Measurements from ENCODE around the gene VPS37C.
A peak's percentile ranks its signal among the peaks of the same experiment; 100 is the strongest.

The VPS37C gene

GRCh38 chr11:61131998-61132555 is 29.1 kb downstream of the VPS37C start:
- DNase-seq, result no peak

DNA sequence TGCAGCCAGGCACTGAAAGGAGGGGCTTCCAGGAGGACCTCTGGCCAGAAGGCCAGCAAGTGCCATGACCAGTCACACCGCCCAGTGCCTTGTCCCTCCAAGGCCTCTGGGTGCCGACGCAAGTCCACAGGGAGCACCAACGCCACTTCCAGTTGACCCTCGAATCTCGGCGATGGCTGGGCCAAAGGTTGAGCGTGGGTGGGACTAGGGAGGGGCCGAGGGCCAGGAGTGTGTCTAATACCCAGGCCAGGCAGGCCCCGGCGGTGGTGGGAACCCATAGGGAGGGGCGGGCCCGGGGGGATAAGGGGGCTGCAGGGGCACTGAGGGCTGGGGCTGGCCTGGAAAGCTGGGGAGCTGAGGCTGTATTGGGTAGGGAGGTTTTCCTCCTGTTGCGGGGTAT is 29.6 kb downstream of the VPS37C start:
- no peak for DNase-seq

DNA sequence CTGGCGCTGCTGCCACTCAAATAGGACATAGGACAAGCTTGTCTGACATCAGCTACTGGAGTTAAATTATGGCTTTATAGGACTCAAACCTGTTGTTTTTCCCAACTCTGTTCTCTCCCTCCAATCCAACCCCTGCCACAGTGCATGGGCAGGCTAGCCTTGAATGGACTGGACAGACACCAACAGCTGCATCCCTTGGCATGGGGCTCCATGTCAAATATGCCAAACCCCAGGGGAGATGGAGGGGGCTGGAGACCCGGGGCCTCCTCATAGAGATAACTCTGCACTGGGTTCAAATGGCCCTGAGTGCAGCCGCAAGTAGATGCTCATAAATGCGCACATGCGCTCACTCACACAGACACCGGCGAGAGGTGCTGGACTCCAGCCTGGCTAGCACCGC is 30.0 kb downstream of the VPS37C start:
- DNase-seq, result no peak

DNA sequence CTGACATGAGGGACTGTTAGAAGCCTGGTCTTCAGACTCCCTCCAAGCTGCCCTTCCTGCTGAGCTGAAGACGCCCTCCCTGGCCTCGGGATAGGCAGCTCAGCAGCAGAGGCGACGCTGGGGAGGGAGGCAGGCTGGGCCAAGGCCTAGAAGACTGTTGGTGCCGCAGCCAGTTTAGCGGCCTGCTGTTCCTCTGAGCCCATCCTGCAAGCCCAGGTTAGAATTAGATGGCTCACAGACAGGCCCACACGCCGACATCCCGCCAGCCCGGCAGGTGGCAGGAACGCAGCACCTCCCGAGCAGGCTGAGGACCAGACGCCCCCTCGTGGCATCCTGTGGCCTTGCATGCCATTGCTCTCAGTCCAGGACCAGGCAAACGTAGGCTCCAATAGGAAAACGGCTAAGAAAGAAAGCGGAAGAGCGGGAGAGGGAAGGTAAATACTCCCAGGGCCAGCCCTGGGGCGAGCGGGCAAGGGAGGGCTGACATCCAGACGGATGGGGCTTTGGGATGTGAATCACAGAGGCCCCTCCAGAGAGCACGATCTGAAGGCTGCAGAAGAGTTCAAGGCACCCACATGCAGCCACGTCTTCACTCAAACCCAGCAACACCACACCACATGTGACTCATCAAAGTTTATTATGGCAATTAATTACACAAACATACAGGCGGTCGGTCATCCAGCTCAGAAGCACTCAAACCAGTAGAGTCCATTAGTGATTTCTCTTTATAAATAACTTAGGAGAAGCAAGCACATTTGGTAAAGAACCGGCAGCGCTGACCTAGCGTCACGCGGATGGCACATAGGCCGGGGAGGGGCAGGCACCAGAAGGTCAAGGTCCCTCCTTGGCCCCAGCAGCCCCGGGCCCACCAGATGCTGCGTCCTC is 31.3 kb downstream of the VPS37C start:
- DNase-seq, result peak; percentile 77 to 93 (median 85)

DNA sequence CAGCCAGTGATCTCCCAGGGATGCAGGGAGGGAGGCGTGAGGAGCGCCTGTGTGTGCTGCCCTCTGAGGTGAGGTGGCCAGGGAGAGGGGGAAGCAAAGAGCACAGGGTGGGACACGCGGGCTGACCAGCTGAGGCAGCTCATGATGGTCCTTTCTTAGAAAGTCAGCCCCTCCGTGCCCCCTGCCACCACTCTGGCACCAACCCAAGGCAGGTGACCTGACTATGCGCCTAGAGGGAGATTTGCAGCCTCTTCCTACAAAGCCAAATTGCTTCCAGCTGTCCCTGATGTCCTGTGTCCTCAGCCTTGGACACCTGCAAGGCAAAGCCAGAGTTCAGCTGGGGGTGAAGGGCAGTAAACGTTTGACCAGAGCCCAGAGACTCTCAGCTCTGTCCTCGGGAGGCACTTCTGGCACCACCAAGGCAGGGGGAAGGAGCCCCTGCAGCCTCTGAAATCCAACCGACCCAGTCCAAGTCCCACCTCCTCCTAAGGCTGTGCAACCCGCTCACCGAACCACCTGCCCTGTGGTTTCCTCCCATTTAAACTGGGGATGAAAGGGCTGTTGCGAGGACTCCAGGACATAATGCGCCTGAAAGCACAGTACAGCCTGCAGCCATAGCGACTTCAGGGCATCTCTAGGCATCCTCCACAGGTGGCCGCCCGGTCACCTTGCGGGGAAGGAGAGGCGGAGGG is 32.1 kb downstream of the VPS37C start:
- DNase-seq, result no peak

DNA sequence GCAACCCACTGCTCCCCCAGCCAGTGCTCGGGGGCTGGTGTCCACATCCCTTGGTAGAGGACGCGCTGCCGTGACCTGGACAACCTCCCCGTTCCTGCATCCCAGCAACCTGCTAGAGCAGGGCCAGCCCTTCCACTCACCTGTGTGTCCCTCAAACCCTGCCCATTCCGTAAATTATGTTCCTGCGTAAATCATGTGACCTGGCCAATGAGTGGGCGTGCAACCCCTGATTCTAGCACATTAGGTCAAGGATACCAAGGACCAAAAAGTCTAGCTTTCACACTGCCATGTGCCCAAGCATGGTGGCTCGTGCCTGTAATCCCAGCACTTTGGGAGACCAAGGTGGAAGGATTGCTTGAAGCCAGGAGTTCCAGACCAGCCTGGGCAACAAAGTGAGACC is 33.2 kb downstream of the VPS37C start:
- DNase-seq, result no peak

GRCh38 chr11:61126256-61126655 is 35.0 kb downstream of the VPS37C start:
- DNase-seq, result no peak

DNA sequence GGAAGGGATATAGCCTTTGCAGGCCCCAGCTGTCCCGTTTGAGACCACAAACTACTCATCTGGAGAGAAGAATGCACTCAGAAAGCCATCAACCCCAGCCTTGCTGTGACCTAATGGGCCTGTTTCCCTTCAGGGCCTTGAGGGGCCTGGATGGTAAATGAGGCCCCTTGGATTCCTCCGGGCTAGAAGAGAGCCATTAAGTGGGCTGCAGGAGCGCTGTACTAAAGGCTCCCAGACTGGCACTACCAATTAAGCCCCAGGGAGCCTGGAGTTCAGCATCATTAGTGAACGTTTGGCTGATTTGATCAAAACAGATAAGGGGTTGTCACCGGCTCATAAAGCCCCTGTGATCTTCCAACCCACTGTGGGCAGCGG is 35.9 kb downstream of the VPS37C start:
- DNase-seq, result no peak

DNA sequence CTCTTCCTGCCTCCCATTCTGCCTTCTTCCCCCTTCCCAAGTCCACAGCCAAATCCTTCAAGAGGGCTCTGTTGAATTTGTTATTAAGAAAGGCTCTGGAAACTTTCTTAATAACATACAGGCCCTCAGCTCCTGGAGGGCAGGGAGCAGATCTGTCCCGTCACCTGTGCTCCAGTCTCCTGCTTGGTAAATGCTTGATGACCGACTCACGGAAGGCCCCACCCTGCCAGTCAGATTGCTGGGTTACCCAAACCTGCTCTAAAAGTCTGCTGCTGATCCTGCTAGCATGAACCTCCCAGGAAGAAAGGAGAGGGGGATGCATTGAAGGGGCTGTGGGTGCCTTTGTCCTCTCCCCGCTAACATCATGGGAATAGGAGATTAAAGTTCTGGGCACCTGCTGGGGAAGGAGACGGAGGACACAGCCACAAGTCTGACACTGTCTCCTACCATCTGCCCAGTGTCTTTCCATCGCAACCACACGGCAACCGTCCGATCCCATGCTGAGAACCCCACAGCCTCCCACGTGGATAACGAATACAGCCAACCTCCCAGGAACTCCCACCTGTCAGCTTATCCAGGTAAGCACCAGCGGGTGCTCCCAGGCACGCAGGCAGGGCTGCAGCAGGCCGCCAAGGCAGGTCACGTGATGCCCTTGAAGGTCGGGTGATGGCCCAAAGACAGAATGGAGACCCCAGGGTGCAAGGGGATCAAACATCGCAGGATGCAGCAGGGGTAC is 36.5 kb downstream of the VPS37C start:
- no peak for DNase-seq

GRCh38 chr11:61123775-61124571 is 37.3 kb downstream of the VPS37C start:
- no peak for DNase-seq

GRCh38 chr11:61122761-61123160 is 38.5 kb downstream of the VPS37C start:
- no peak for DNase-seq

DNA sequence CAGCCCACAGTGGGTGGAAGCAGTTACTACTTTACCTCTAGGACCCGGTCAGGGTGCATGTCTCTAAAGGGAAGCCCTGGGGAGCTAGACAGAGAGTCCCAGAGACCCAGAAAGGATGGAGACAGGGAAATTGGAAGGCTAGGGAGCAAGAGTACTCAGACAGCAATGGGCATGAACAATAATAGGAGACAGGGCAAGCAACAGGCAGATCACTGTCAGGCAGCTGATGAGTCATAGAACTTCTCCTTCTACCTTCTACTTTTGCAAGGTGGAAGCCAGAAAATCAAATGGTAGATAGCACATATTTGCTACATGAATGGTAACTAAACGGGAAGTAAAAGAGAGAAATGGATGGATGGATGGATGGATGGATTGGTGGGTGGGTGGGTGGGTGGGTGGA is 39.3 kb downstream of the VPS37C start:
- no peak for DNase-seq

DNA sequence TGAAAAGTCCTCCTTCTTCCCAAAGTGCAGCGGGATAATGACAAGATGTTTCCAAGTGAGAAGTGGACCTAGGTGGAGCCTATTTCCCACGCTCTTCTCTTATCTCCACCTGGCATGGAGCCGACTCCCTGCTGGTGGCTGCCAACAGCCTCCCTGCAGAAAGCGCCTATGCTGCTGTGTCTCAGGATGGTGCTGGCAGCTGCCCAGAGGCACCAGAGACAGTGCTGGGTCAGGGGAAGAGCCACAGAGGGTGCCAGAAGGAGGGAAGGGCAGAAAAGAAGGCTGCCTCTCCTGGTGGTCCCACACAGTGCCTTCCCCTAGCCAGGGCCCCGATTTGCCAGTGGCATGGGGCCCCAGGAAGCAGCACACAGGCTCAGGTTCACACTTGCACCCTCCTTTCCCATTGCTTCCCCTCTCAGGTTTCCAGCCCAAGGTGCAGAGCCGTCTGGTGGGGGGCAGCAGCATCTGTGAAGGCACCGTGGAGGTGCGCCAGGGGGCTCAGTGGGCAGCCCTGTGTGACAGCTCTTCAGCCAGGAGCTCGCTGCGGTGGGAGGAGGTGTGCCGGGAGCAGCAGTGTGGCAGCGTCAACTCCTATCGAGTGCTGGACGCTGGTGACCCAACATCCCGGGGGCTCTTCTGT is 39.9 kb downstream of the VPS37C start:
- DNase-seq, result no peak

DNA sequence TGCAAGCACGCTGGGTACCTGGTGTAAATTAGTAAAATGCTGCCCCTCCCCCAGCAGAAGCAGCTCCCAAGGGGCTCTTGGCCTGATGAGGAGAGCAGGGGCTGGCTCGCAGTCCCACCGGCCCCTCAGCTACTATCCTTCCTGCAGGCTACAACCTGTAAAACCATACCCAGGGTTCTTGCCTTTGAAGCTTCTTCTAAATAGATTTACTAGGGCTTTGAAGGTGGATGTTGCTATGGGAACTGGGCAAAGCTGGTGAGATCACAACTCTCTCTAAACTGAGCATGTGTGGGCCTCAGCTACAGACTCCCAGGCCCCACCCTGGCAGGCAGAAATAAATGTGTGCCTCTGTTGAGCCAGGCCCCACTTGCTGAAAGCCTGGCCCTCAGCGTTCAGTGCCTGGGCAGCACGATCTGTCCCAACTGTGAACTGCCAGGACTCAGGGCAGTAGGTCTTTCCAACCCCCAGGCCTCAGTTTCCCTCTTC is 40.5 kb downstream of the VPS37C start:
- DNase-seq, result peak in 2 of 5 experiments; percentile 41 to 56

DNA sequence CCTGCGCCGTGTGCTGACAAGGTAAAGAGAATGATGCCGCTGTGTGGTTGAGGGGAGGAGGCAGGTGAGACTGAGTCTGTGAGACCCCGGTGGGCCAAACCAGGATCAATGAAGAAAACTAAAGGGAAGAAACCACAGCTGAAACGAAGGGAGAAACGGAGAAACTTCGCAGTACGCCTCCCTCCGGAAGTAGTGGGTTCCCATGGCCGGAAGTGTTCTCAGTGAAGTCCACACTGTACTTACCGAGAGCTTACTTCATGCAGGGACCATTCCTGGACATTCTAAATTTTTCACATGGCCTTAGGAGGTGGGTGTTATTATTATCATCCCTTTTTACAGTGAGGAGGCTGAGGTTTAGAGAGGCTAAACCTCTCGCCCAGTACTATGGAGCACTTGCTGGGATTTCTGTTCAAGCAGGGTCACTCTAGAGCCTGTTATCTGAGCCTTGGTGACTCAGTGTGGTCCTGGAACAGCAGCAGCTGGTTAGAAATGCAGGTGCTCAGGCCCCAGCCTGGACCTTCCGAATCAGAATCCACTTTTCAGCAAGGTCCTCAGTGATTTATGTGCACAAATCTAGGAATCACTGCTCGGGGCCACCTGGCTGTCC is 41.0 kb downstream of the VPS37C start:
- no peak for DNase-seq

DNA sequence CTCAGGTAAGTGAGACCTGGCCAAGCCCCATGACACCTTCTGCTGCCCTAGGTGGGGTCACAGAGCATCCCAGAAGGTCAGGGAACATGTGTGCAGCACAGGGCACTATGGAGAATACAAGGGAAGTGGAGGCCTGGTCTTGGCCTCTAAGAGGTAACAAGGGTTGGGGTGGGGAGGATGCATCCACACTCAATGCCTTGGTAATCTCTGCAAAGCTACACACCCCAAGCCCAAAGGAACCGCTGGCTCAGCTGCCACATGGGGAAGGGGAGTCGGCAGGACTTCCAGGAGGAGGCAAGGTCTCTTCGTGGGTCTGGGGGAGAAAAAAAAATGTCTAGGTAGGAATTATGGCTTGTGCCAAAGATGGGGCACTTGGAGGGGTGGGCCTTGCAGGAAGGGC is 41.7 kb downstream of the VPS37C start:
- DNase-seq, result no peak

- DNase-seq, result no peak
These were observed 42.2 kb downstream of the VPS37C start for GRCh38 chr11:61119055-61119454.

DNA sequence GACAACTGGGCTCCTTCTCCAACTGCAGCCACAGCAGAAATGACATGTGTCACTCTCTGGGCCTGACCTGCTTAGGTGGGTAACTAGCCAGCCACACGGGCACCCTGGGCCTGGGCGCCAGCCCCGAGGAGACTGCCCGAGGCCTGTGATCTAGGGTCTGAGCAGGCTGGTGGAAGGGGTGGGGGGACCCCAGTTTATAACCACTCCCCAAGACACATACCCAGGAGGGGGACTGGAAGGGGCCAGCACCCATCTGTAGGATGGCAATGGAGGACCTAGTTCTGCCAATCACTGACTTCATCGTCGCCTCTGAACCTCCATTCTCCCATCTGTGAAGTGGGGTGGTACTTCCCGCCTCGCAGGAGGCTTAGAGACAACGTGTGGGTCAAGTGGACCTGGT is 42.8 kb downstream of the VPS37C start:
- DNase-seq, result no peak

DNA sequence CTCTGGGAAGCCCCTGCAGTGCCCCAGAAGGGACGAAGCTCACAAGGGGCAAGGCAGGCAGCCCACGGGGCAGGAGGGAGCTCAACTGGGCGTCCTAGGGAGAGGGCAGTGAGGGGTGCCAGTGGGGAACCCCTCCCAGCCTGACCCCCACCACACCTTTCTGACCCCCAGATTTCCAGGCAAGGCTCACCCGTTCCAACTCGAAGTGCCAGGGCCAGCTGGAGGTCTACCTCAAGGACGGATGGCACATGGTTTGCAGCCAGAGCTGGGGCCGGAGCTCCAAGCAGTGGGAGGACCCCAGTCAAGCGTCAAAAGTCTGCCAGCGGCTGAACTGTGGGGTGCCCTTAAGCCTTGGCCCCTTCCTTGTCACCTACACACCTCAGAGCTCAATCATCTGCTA is 43.2 kb downstream of the VPS37C start:
- DNase-seq, result no peak

GRCh38 chr11:61117168-61117520 is 44.1 kb downstream of the VPS37C start:
- no peak for DNase-seq

- DNase-seq, result peak in 1 of 5 experiments; percentile 64
These were observed 44.6 kb downstream of the VPS37C start for GRCh38 chr11:61116426-61117167.

Data from T-helper 2 cell (primary cell).